Heart left ventricle (tissue), 16 donors: ENCODE measurements around the gene MST1R. TPM values are rescaled to one million over a fixed set of nuclear protein-coding genes. Genes with fewer than 3 reads are reported as not detected.
A peak's percentile ranks its signal among the peaks of the same experiment; 100 is the strongest.

Source experiments
- ATAC-seq, 4 donors: fragments of 200-7000 bp; cut with Tn5 transposase; one replicate each; pipeline ENCODE4 v1.9.1; 2020 to 2022; ENCODE audit warnings: moderate library complexity in 4 of 4, mild to moderate bottlenecking in 3 of 4, moderate number of reproducible peaks in 1 of 4
- DNase-seq, 5 donors: peaks; one replicate each; pipeline ENCODE4 v3.0.0-alpha.2; 2020
- H3K27ac ChIP-seq, 12 donors: fragments of 200-600 bp; sonication (generic) in 4 of 12; one replicate each; pipeline versions ENCODE4 v1.5.0 to v1.8.0; 2016 to 2022; ENCODE audit warnings: mild to moderate bottlenecking in 2 of 12
- H3K27me3 ChIP-seq, 9 donors: fragments of 200-600 bp; sonication (generic) in 2 of 9; one replicate each; pipeline versions ENCODE4 v1.5.1 to v1.8.0; 2016 to 2022; ENCODE audit warnings: mild to moderate bottlenecking in 3 of 9
- H3K36me3 ChIP-seq, 9 donors: fragments of 200-600 bp; sonication (generic) in 2 of 9; one replicate each; pipeline versions ENCODE4 v1.5.0 to v1.8.0; 2018 to 2022; ENCODE audit warnings: mild to moderate bottlenecking in 2 of 9
- H3K4me1 ChIP-seq, 12 donors: fragments of 200-600 bp; sonication (generic) in 4 of 12; one replicate each; pipeline versions ENCODE4 v1.5.0 to v1.8.0; 2016 to 2022; ENCODE audit warnings: mild to moderate bottlenecking in 3 of 12
- H3K4me3 ChIP-seq, 12 donors: fragments of 200-600 bp; sonication (generic) in 4 of 12; one replicate each; pipeline versions ENCODE4 v1.5.0 to v1.8.0; 2017 to 2022; ENCODE audit warnings: mild to moderate bottlenecking in 9 of 12, moderate library complexity in 4 of 12
- H3K9me3 ChIP-seq, 12 donors: fragments of 200-600 bp; sonication (generic) in 4 of 12; one replicate each; pipeline versions ENCODE4 v1.5.0 to v1.8.0; 2016 to 2022; ENCODE audit warnings: mild to moderate bottlenecking in 1 of 12
- CTCF ChIP-seq, 12 donors: fragments of 200-600 bp; sonication (generic) in 4 of 12; IDR thresholded peaks; one replicate each; pipeline versions ENCODE4 v1.5.0 to v1.8.0; 2018 to 2022; ENCODE audit warnings: antibody characterized with exemption in 12 of 12, mild to moderate bottlenecking in 5 of 12
- POLR2A ChIP-seq, 2 donors: fragments of 450-650 bp; IDR thresholded peaks; one replicate each; pipeline ENCODE4 v1.6.1; 2017; ENCODE audit warnings: antibody characterized with exemption in 2 of 2, mild to moderate bottlenecking in 2 of 2, moderate library complexity in 2 of 2
- WGBS, 4 donors: extraction: QIAGEN DNeasy Blood & Tissue Kit in 2 of 4; methylation state at CpG; one replicate each; pipeline versions ENCODE4 v1.1.5 to v1.1.7; 2013 to 2018; 5-methylcytosine and 5-hydroxymethylcytosine counted together
- intact Hi-C, 10 donors: fragments of 100-400 bp; cut with DNase I; formaldehyde crosslinking; loops; one replicate each; pipeline versions ENCODE4 v1.11.1 to v1.14.2; 2022
- polyA plus RNA-seq, 2 donors: library from polyadenylated mRNA; stranded (reverse); fragments of 200-250 nt; gene quantifications; one replicate each; pipeline ENCODE4 v1.2.3, GENCODE V29; 2013
- total RNA-seq, 9 donors: library from RNA; depleted of rRNA in 2 of 9; stranded (reverse); fragments of >200 nt in 2 of 9; fragmentation: NEBNext Ultra II Directional in 3 of 9; extraction: Animal tissue kit (Norgen Biotek cat#: 25700) in 3 of 9; gene quantifications; one replicate each; pipeline versions ENCODE4 v1.1.0 to v1.2.4, GENCODE V29; 2016 to 2023
- donor health status: ischemic (EF 13 %, LVEDD 7.1; RV severe dilation, severe dysfunction).
- donor health status: healthy with polysubstance abuse.
- donor health status: DM: no; HTN: yes; CAD: no.
- donor health status: DM: no; HTN: no; CAD: no.
- donor health status: ischemic (EF 25% LVEDD 6.9; RV normal size, moderate dysfunction).
- donor health status: ischemic (EF 25% LVEDD 5.7; RV mildly dilated, moderate dysfunction).
- donor health status: healthy.
- donor health status: DM: yes; HTN: yes; CAD: no.
- donor health status: ischemic (EF 35%, LVEDD 5.7; RV mildly dilated, moderate dysfunction).
- donor health status: nonischemic (EF 11% LVEDD 7.7; RV severe dilation, severe dysfunction).
- donor health status: DM: yes; HTN: yes; CAD: no.
- donor health status: PGD.
- donor health status: ischemic (EF 29% LVEDD 5.4; RV normal size, mild dysfunction).
- donor health status: nonischemic (EF 23%, LVEDD 6.1; RV moderate dilation, normal function).

MST1R gene
- total and polyA plus RNA-seq, 11 donors = 0.79 to 8.9 (median 1.8) TPM

- intact Hi-C loops = no loop called here
- no peaks in the 10 kb centered on the region for H3K9me3 ChIP-seq
- WGBS, 4 donors = 3 to 13% (median 8%) methylated on average over 9 to 23 of the region's 23 CpGs
- H3K27me3 ChIP-seq = peaks cover 10 to 45% (median 30%) of the 10 kb centered on the region in 9 donors
- no peaks in the 10 kb centered on the region for H3K36me3 ChIP-seq
- H3K4me3 ChIP-seq = peak overlapping the region in 10 of 12 donors; percentile 14 to 49 (median 37)
- DNase-seq (no peak), ATAC-seq (no peak)
- TF ChIP-seq CTCF (IDR thresholded peaks at IDR 0.05) (no peak), POLR2A (IDR thresholded peaks at IDR 0.05) (no peak)
- H3K27ac ChIP-seq = no peak overlapping the region
- peaks cover 0 to 14% (median 11%) of the 10 kb centered on the region in 12 donors for H3K4me1 ChIP-seq
These were observed 34.7 kb downstream of the MST1R start for GRCh38 chr3:49868862-49869466.

GRCh38 chr3:49867871-49868321, 35.8 kb downstream of the MST1R start:
- Histone ChIP-seq H3K27me3 (peaks cover 10 to 52% (median 30%) of the 10 kb centered on the region in 9 donors), H3K27ac (no peak overlapping the region), H3K4me1 (peaks cover 0 to 14% (median 11%) of the 10 kb centered on the region in 12 donors), H3K36me3 (no peaks in the 10 kb centered on the region), H3K9me3 (no peaks in the 10 kb centered on the region), H3K4me3 (no peak overlapping the region)
- intact Hi-C loops = no loop called here
- peak in 2 of 4 donors; percentile 42 for ATAC-seq
- DNase-seq = no peak
- TF ChIP-seq CTCF (IDR thresholded peaks at IDR 0.05) (no peak), POLR2A (IDR thresholded peaks at IDR 0.05) (no peak)
- 14 to 23% (median 19%) methylated on average over 7 of the region's 7 CpGs for WGBS, 4 donors

GRCh38 chr3:49867400-49867799, 36.3 kb downstream of the MST1R start:
- no peak for DNase-seq
- no peaks in the 10 kb centered on the region for H3K36me3 ChIP-seq
- no peak overlapping the region for H3K4me3 ChIP-seq
- no peak for ATAC-seq
- H3K9me3 ChIP-seq = no peaks in the 10 kb centered on the region
- peaks cover 10 to 52% (median 30%) of the 10 kb centered on the region in 9 donors for H3K27me3 ChIP-seq
- WGBS, 4 donors = 79 to 94% (median 89%) methylated on average over 1 of the region's 1 CpG
- H3K4me1 ChIP-seq = peaks cover 0 to 14% (median 11%) of the 10 kb centered on the region in 12 donors
- H3K27ac ChIP-seq = no peak overlapping the region
- TF ChIP-seq POLR2A (IDR thresholded peaks at IDR 0.05) = no peak
- no peak for TF ChIP-seq CTCF (IDR thresholded peaks at IDR 0.05)
- intact Hi-C loops = no loop called here

GRCh38 chr3:49865198-49865784, 38.4 kb downstream of the MST1R start:
- Histone ChIP-seq H3K36me3 (no peaks in the 10 kb centered on the region), H3K9me3 (no peaks in the 10 kb centered on the region), H3K27ac (no peak overlapping the region), H3K4me1 (peaks cover 0 to 14% (median 11%) of the 10 kb centered on the region in 12 donors), H3K4me3 (no peak overlapping the region), H3K27me3 (peaks cover 7 to 43% (median 28%) of the 10 kb centered on the region in 9 donors)
- 38 to 49% (median 45%) methylated on average over 7 of the region's 7 CpGs for WGBS, 4 donors
- TF ChIP-seq CTCF (IDR thresholded peaks at IDR 0.05) (no peak), POLR2A (IDR thresholded peaks at IDR 0.05) (no peak)
- intact Hi-C loops = no loop called here
- ATAC-seq = no peak
- DNase-seq = no peak
